ENCODE results near the gene SPA17.

SPA17 gene

DNA sequence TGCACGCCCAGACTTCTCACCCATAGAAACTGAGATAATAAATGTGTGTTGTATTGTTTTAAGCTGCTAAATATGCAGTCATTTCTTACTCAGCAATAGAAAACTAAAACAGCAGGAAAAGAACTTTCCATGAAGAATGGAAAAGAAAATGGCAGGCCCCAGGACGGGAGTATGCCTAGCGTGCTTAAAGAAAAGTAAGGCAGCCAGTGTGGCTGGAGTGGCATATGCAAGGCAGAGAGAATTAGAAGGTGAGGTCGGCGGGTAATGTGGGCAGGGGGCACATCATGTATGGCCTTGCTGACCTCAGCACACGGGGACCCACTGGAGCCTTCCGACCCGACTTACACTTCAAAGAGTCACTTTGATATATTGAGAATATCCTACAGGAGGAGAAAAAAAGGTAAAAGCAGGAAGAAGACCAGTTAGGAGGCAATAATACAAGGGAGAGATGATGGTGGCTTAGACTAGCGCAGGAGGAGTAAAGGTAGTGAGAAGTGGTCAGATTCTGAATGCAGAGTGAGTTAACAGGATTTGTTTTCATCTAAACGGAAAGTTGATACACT lies 30.6 kb upstream of the SPA17 start:
- Histone ChIP-seq H3K27ac (ENCODE audit: low read length) (no peak overlapping the region), H2AFZ (ENCODE audit: low read depth, low read length) (peak overlapping the region; percentile 59; the same call in 1 of the 2 replicates), H3K27me3 (ENCODE audit: insufficient read depth, low read length, poor library complexity) (peaks cover 6% of the 10 kb centered on the region), H3K4me2 (ENCODE audit: insufficient read depth, low read length) (no peak overlapping the region), H3K4me1 (ENCODE audit: insufficient read depth, low read length) (peaks cover 9% of the 10 kb centered on the region; the same call in 1 of the 2 replicates), H3K36me3 (ENCODE audit: insufficient read depth, low read length) (no peaks in the 10 kb centered on the region), H3K9ac (ENCODE audit: low read depth, low read length) (no peak overlapping the region), H3K9me3 (ENCODE audit: insufficient read depth, low read length, severe bottlenecking) (no peaks in the 10 kb centered on the region), H3K4me3 (ENCODE audit: low read depth in 1 of 2, low read length in 2 of 2) (no peak overlapping the region), H3K79me2 (ENCODE audit: insufficient read depth, low read length) (no peaks in the 10 kb centered on the region), H4K20me1 (ENCODE audit: insufficient read depth, low read length) (no peaks in the 10 kb centered on the region)
- TF ChIP-seq EZH2 (IDR thresholded peaks at IDR 0.05; ENCODE audit: borderline replicate concordance, low read depth, low read length, severe bottlenecking) = no peak
- TF ChIP-seq, protein P1, sequence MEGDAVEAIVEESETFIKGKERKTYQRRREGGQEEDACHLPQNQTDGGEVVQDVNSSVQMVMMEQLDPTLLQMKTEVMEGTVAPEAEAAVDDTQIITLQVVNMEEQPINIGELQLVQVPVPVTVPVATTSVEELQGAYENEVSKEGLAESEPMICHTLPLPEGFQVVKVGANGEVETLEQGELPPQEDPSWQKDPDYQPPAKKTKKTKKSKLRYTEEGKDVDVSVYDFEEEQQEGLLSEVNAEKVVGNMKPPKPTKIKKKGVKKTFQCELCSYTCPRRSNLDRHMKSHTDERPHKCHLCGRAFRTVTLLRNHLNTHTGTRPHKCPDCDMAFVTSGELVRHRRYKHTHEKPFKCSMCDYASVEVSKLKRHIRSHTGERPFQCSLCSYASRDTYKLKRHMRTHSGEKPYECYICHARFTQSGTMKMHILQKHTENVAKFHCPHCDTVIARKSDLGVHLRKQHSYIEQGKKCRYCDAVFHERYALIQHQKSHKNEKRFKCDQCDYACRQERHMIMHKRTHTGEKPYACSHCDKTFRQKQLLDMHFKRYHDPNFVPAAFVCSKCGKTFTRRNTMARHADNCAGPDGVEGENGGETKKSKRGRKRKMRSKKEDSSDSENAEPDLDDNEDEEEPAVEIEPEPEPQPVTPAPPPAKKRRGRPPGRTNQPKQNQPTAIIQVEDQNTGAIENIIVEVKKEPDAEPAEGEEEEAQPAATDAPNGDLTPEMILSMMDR (IDR thresholded peaks at IDR 0.05; ENCODE audit: borderline replicate concordance, extremely low read depth, low read length, poor library complexity, severe bottlenecking) = no peak
- ATAC-seq (ENCODE audit: insufficient read depth, low read depth) (no peak), DNase-seq (no peak)

DNA sequence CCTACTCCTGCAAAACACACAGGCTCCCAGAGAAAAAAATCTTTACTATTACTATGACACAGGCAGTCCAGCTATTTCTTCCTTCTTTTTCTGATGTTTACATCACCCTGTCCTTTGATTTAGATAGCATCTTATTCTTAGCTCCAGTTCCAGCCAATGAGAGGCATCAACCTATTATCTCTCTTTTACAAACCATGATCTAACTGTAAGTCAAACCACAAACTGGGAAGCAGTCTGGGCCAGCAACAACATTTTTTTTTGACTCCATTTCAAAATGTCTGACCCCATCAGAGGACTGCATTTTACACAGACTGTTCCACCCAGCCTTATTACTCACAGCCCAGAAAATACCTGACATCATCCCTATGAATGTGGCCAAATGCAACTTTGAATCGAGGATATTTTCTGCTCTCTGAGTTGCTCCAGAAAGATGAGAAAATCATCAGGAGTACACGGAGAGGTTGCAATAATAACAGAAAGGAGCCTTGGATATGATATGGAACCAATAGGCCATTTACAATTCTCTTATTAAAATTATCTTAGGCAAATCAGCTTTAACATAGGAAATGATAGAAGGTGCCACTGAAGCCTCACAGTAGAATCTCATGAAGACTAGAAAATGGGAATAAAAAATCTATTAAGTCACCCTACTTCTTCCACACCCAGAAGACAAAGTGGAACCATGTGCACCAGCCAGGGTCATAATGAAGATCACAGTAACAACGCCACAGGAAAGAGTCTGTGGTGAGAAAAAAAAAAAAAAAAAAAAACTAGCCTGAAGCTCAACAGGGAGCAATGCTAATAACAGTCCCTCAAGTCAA lies 29.9 kb upstream of the SPA17 start:
- Histone ChIP-seq H3K36me3 (ENCODE audit: insufficient read depth, low read length) (no peaks in the 10 kb centered on the region), H4K20me1 (ENCODE audit: insufficient read depth, low read length) (no peaks in the 10 kb centered on the region), H3K4me2 (ENCODE audit: insufficient read depth, low read length) (no peak overlapping the region), H3K4me1 (ENCODE audit: insufficient read depth, low read length) (peaks cover 9% of the 10 kb centered on the region; the same call in 1 of the 2 replicates), H3K27ac (ENCODE audit: low read length) (no peak overlapping the region), H3K27me3 (ENCODE audit: insufficient read depth, low read length, poor library complexity) (peaks cover 9% of the 10 kb centered on the region), H2AFZ (ENCODE audit: low read depth, low read length) (peak overlapping the region; percentile 59), H3K9me3 (ENCODE audit: insufficient read depth, low read length, severe bottlenecking) (no peaks in the 10 kb centered on the region), H3K4me3 (ENCODE audit: low read depth in 1 of 2, low read length in 2 of 2) (no peak overlapping the region), H3K9ac (ENCODE audit: low read depth, low read length) (no peak overlapping the region), H3K79me2 (ENCODE audit: insufficient read depth, low read length) (no peaks in the 10 kb centered on the region)
- no peak for TF ChIP-seq EZH2 (IDR thresholded peaks at IDR 0.05; ENCODE audit: borderline replicate concordance, low read depth, low read length, severe bottlenecking)
- TF ChIP-seq, protein P1 (IDR thresholded peaks at IDR 0.05; ENCODE audit: borderline replicate concordance, extremely low read depth, low read length, poor library complexity, severe bottlenecking) = no peak
- DNase-seq = no peak
- no peak for ATAC-seq (ENCODE audit: insufficient read depth, low read depth)

DNA sequence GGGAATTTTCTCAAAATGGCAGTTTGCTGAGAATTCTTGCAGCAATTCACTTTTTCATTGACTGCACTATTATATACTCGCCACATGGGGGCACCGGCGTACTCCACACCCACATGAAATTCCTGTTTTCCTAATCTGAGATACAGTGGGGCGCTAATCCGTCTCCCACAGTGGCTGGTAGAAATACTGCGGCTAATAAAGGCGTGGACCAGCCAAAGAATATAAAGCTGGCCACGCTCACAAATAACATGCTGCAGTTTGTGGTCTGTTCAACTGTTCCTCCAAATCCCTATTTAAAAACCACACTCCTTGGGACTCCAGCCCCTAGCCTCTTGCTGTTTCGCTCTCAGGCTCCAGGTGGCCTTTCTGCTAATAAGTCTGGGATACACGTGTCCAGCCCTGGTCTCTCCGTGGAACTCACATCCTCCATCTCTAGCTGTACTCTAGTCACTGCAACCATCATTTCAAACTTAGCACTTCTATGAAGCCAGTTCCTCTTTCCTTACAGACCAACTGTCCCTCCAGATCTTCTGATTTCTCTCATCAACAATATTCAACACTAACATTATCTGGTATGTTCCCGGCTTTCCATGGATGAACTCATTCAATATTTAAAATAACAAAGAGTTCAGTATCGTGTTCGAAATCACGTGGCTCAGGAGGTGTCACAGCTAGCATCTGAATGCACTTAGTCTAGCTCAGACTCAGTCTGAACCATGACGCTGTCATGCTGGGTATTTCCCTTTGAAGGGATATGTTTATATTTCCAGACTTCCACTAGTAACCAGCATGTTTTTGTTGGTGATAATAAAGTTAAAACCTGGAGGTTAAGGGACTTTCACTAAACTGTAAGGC lies 29.1 kb upstream of the SPA17 start:
- H3K9ac ChIP-seq (ENCODE audit: low read depth, low read length) = no peak overlapping the region
- no peak overlapping the region for H3K4me2 ChIP-seq (ENCODE audit: insufficient read depth, low read length)
- no peak for TF ChIP-seq EZH2 (IDR thresholded peaks at IDR 0.05; ENCODE audit: borderline replicate concordance, low read depth, low read length, severe bottlenecking)
- TF ChIP-seq, protein P1 (IDR thresholded peaks at IDR 0.05; ENCODE audit: borderline replicate concordance, extremely low read depth, low read length, poor library complexity, severe bottlenecking) = peak; percentile 81
- peak; percentile 70; the same call in 2 of the 3 replicates for ATAC-seq (ENCODE audit: insufficient read depth, low read depth)
- H3K27me3 ChIP-seq (ENCODE audit: insufficient read depth, low read length, poor library complexity) = peaks cover 10% of the 10 kb centered on the region
- H3K4me1 ChIP-seq (ENCODE audit: insufficient read depth, low read length) = peaks cover 9% of the 10 kb centered on the region; the same call in 1 of the 2 replicates
- H3K9me3 ChIP-seq (ENCODE audit: insufficient read depth, low read length, severe bottlenecking) = no peaks in the 10 kb centered on the region
- no peak overlapping the region for H3K4me3 ChIP-seq (ENCODE audit: low read depth in 1 of 2, low read length in 2 of 2)
- no peak overlapping the region for H3K27ac ChIP-seq (ENCODE audit: low read length)
- no peak overlapping the region for H2AFZ ChIP-seq (ENCODE audit: low read depth, low read length)
- no peaks in the 10 kb centered on the region for H3K36me3 ChIP-seq (ENCODE audit: insufficient read depth, low read length)
- H3K79me2 ChIP-seq (ENCODE audit: insufficient read depth, low read length) = no peaks in the 10 kb centered on the region
- peak; percentile 26 for DNase-seq
- H4K20me1 ChIP-seq (ENCODE audit: insufficient read depth, low read length) = no peaks in the 10 kb centered on the region
